ENCODE results near the gene FRMD4A. TPM values are rescaled to one million over a fixed set of nuclear protein-coding genes. Genes with fewer than 3 reads are reported as not detected.
"Not testable (repeated sequence)": the region's sequence is repeated elsewhere in the genome, so short reads cannot be mapped to it uniquely, and the experiment has no call there.

Gene FRMD4A
- total and polyA plus RNA-seq, 10 of the 15 experiments (the other 5 are each of a cell fraction or from before 2014, with no cell fraction given), result 17.8 to 75.2 (median 39.1) TPM

DNA sequence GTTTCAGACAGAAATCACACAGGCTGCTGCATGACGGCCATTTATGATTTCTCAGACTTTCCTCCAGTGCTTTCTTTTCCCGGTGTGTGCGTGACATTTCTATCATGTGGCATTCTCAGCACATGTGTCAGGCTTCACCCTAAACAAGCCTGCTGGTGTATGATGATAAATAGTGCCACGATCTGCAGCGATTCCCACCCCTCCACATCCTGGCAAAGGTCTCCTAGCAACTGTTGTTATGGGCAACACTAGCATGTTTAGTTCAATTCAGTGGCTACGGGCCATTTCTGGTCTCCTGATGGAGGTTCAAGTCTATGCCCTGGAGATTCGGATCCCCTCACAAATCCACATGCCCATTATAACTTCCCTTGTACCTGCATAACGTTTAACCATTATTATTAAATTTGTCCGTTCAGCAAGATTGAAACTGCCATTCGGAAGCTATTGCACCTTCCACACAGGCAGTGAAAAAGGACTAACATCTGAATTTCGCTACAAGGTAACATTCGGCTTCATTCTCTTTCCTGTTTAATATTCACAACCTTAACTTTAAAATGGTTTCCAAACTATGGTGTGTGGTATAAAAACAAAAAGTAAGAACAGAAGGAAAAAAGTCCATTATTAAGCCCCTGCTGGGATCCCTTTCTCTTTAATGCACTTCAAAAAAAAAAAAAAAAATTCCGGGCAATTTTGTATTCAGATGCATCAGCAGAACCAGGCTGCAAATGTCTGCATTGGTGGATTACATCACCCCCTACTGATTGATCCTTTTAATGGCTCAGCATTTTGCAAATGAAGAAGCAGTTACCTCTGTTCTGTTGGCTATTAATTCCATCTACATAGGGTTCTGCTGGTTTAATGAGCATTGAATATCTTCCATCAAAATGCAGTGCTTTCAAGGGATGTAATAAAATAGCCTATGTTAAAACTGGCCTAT, 90.2 kb downstream of the FRMD4A start:
- Histone ChIP-seq H3K4me3 (no peak overlapping the region), H3K27ac (ENCODE audit: control insufficient read depth, insufficient read depth) (no peak overlapping the region), H2AFZ (ENCODE audit: control insufficient read depth, low read depth, low read length) (no peak overlapping the region), H3K36me3 (ENCODE audit: control insufficient read depth in 2 of 2, insufficient read depth in 2 of 2, low read length in 1 of 2) (no peaks in the 10 kb centered on the region), H3K9me3 (replicated peaks; ENCODE audit: control insufficient read depth, insufficient read depth, low read length) (no peaks in the 10 kb centered on the region; the same call in 2 of the 3 replicates), H3K79me2 (ENCODE audit: control insufficient read depth, insufficient read depth, low read length) (no peaks in the 10 kb centered on the region), H3K4me1 (ENCODE audit: control insufficient read depth, insufficient read depth, low read length) (no peaks in the 10 kb centered on the region), H3K9ac (ENCODE audit: control insufficient read depth, insufficient read depth, low read length) (no peak overlapping the region), H4K20me1 (ENCODE audit: control insufficient read depth, insufficient read depth) (no peaks in the 10 kb centered on the region), H3K27me3 (replicated peaks in 1 of 2; ENCODE audit: control insufficient read depth in 2 of 2, insufficient read depth in 2 of 2, low read length in 1 of 2) (no peaks in the 10 kb centered on the region; a peak in 1 of 4 replicates), H3K4me2 (ENCODE audit: control insufficient read depth, insufficient read depth) (no peak overlapping the region)
- no peak for DNase-seq (ENCODE audit: low read depth, low spot score)
- WGBS (ENCODE audit: insufficient coverage, insufficient replicate concordance, low lambda C conversion rate, missing lambda C conversion rate), result 18% methylated on average over 13 of the region's 13 CpGs
- intact Hi-C loops (cut with micrococcal nuclease; ENCODE audit: unreplicated experiment) (no loop called here), in situ Hi-C loops (cut with MboI) (no loop called here)
- BruUV-seq (replicated peaks), result no TSS peak
- FAIRE-seq, result no peak
- RAD21 ChIA-PET (ENCODE audit: unreplicated experiment), result no interaction called here
- POLR2A ChIA-PET, result no interaction called here
- SMC1A ChIA-PET (ENCODE audit: uncharacterized antibody, unreplicated experiment), result interaction anchor here (0.7 to 1.1 kb wide), 2 partner anchors 348 to 453 kb away, joined by 3 read pairs; no protein-coding TSS in a partner anchor
- CTCF ChIA-PET, result interaction anchor here (1.0 kb wide), 1 partner anchor 44 kb away, joined by 3 read pairs; no protein-coding TSS in a partner anchor
- ATAC-seq, result no peak
- TF ChIP-seq TBL1XR1 (IDR thresholded peaks at IDR 0.05; ENCODE audit: low read depth, low read length), result no peak
- TF ChIP-seq, protein P1, sequence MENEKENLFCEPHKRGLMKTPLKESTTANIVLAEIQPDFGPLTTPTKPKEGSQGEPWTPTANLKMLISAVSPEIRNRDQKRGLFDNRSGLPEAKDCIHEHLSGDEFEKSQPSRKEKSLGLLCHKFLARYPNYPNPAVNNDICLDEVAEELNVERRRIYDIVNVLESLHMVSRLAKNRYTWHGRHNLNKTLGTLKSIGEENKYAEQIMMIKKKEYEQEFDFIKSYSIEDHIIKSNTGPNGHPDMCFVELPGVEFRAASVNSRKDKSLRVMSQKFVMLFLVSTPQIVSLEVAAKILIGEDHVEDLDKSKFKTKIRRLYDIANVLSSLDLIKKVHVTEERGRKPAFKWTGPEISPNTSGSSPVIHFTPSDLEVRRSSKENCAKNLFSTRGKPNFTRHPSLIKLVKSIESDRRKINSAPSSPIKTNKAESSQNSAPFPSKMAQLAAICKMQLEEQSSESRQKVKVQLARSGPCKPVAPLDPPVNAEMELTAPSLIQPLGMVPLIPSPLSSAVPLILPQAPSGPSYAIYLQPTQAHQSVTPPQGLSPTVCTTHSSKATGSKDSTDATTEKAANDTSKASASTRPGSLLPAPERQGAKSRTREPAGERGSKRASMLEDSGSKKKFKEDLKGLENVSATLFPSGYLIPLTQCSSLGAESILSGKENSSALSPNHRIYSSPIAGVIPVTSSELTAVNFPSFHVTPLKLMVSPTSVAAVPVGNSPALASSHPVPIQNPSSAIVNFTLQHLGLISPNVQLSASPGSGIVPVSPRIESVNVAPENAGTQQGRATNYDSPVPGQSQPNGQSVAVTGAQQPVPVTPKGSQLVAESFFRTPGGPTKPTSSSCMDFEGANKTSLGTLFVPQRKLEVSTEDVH (IDR thresholded peaks at IDR 0.05; ENCODE audit: low read depth, partially characterized antibody), result no peak
- no peak for TF ChIP-seq NFXL1 (IDR thresholded peaks at IDR 0.05; ENCODE audit: borderline replicate concordance)
- TF ChIP-seq MYC (IDR thresholded peaks at IDR 0.05; ENCODE audit: insufficient read depth, insufficient read length, insufficient replicate concordance, low read length, severe bottlenecking), result no peak
- TF ChIP-seq EP300 (IDR thresholded peaks at IDR 0.05; ENCODE audit: borderline replicate concordance in 1 of 2, control insufficient read depth in 1 of 2, low read depth in 2 of 2, low read length in 2 of 2), result no peak
- TF ChIP-seq ZBED1 (IDR thresholded peaks at IDR 0.05; ENCODE audit: borderline replicate concordance), result no peak

DNA sequence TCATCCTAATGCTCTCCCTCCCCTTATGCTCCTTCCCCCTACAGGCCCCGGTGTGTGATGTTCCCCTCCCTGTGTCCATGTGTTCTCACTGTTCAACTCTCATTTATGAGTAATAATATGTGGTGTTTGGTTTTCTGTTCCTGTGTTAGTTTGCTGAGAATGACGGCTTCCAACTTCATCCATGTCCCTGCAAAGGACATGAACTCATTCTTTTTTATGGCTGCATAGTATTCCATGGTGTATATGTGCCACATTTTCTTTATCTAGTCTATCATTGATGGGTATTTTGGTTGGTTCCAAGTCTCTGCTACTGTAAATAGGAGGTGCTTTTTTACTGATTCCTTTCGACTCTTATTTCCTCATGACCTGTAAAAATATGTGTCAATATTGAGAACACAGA, 92.1 kb downstream of the FRMD4A start:
- H3K27ac ChIP-seq (ENCODE audit: control insufficient read depth, insufficient read depth); CTCF ChIA-PET; H4K20me1 ChIP-seq (ENCODE audit: control insufficient read depth, insufficient read depth); H3K4me2 ChIP-seq (ENCODE audit: control insufficient read depth, insufficient read depth); FAIRE-seq; H3K27me3 ChIP-seq (replicated peaks in 1 of 2; ENCODE audit: control insufficient read depth in 2 of 2, insufficient read depth in 2 of 2, low read length in 1 of 2); H3K36me3 ChIP-seq (ENCODE audit: control insufficient read depth in 2 of 2, insufficient read depth in 2 of 2, low read length in 1 of 2); DNase-seq (ENCODE audit: low read depth, low spot score); SMC1A ChIA-PET (ENCODE audit: uncharacterized antibody, unreplicated experiment); POLR2A ChIA-PET; H3K79me2 ChIP-seq (ENCODE audit: control insufficient read depth, insufficient read depth, low read length); H3K9me3 ChIP-seq (replicated peaks; ENCODE audit: control insufficient read depth, insufficient read depth, low read length); H3K9ac ChIP-seq (ENCODE audit: control insufficient read depth, insufficient read depth, low read length); H2AFZ ChIP-seq (ENCODE audit: control insufficient read depth, low read depth, low read length); in situ Hi-C loops (cut with MboI); RAD21 ChIA-PET (ENCODE audit: unreplicated experiment); BruUV-seq (replicated peaks); H3K4me3 ChIP-seq; intact Hi-C loops (cut with micrococcal nuclease; ENCODE audit: unreplicated experiment); H3K4me1 ChIP-seq (ENCODE audit: control insufficient read depth, insufficient read depth, low read length); ATAC-seq: not testable (repeated sequence)
- 28% methylated on average over 3 of the region's 3 CpGs for WGBS (ENCODE audit: insufficient coverage, insufficient replicate concordance, low lambda C conversion rate, missing lambda C conversion rate)

All from GM12878 (cell line).